Measurements from ENCODE around the gene RPS21. TPM values are rescaled to one million over a fixed set of nuclear protein-coding genes. Genes with fewer than 3 reads are reported as not detected.

RPS21 gene
- total and polyA plus RNA-seq, 12 donors, result 438 to 4,794 (median 1,602) TPM

DNA sequence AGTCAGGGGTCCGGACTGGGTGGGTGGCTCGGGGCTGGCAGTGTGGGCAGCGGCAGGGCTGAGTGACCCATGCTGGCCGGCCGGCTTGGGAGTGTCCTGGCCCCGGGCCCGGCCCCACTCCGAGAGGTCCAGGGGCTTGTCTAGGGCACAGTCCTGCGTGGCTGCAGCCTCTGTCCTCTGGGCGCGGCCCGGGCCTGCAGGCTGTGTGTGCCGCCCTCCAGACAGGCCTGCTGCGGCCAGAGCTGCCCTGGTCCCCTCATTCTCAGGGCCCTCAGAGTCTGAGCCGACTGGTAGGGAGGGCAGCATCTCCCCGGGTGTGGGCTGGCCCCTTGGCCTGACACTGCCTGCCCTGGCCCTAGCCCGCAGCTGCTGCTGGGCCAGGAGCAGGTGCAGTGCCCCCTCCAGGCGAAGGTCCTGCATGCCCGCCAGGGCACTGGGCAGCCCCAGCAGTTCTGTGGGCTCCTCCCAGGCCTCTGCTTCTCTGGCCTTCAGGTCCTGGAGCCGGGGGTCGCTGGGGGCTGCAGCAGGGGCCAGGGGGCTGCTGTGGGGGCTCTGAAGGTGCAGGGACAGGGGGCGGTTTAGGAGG, 27.1 kb downstream of the RPS21 start:
- Histone ChIP-seq H3K36me3 (replicated peaks in 1 of 2) (no peaks in the 10 kb centered on the region), H3K4me1 (replicated peaks in 1 of 2) (peaks cover 11 to 13% of the 10 kb centered on the region in 2 donors), H3K27me3 (no peaks in the 10 kb centered on the region), H3K9me3 (replicated peaks in 1 of 3) (no peaks in the 10 kb centered on the region), H3K4me3 (no peak overlapping the region), H3K27ac (no peak overlapping the region)
- DNase-seq, result no peak
- intact Hi-C loops (cut with DNase I), result loop anchor here in 1 of 2 donors (5.0 kb wide), 1 partner anchor 78 kb away; no protein-coding TSS in a partner anchor
- 69 to 86% (median 80%) methylated on average over 6 to 22 of the region's 22 CpGs; no CpG with 5 or more reads in 1 of the 4 donors for WGBS, 4 donors
- no peak for TF ChIP-seq POLR2A (IDR thresholded peaks at IDR 0.05)
- no peak for TF ChIP-seq CTCF (IDR thresholded peaks at IDR 0.05)

- Histone ChIP-seq H3K4me3 (no peak overlapping the region), H3K36me3 (replicated peaks in 1 of 2) (no peaks in the 10 kb centered on the region), H3K9me3 (replicated peaks in 1 of 3) (no peaks in the 10 kb centered on the region), H3K27ac (no peak overlapping the region), H3K27me3 (no peaks in the 10 kb centered on the region), H3K4me1 (replicated peaks in 1 of 2) (peaks cover under 1% of the 10 kb centered on the region in 2 donors)
- intact Hi-C loops (cut with DNase I), result no loop called here
- DNase-seq, result no peak
- TF ChIP-seq POLR2A (IDR thresholded peaks at IDR 0.05) (no peak), CTCF (IDR thresholded peaks at IDR 0.05) (no peak)
- WGBS, 4 donors, result 70 to 80% (median 77%) methylated on average over 3 to 24 of the region's 24 CpGs
Measured at GRCh38 chr20:62415354-62416111, 28.6 kb downstream of the RPS21 start.

DNA sequence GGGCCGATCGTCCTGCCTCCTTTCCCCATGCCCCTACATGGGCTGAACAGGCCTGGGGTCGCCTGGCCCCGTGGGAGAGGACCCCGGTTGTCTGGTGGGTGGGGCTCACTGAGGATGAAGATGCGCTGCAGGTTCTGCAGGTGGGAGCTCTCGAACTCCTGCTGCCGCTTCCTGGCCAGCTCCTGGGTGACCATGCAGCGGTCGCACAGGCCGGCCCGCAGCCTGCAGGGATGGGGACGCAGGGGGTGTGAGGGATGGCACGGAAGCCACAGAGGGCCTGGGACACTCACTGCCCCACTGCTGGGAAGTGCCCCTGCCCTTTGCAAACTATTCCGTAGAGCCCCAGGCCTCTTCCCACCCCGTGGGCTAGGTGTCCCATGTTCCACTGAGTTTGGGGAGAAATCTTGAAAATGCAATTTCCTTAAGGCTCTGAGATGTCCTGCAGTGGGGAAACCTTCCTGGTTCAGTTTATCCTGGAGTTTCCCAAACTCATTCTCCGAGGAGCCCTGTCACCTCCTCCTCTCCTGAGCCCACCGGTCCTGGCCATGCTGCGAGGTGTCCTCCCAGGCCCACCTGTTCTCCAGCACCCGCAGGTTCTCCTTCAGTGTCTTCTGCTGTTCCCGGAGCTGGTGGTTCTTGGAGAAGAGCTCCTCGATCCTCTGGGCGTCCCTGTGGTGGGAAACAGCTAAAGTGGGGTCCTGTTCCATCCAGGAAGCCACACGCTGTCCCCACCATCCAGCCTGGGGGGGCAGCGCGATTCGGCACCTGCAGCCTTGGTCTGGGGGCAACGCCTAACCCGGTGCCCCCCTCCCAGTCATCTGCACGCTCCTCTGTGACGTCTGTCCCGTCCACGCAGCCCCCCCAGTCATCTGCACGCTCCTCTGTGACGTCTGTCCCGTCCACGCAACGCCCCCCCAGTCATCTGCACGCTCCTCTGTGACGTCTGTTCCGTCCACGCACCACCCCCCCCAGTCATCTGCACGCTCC, 30.0 kb downstream of the RPS21 start:
- intact Hi-C loops (cut with DNase I), result no loop called here
- no peak for DNase-seq
- H3K27ac ChIP-seq, result no peak overlapping the region
- no peaks in the 10 kb centered on the region for H3K27me3 ChIP-seq
- no peaks in the 10 kb centered on the region for H3K36me3 ChIP-seq (replicated peaks in 1 of 2)
- no peaks in the 10 kb centered on the region for H3K4me1 ChIP-seq (replicated peaks in 1 of 2)
- H3K9me3 ChIP-seq (replicated peaks in 1 of 3), result no peaks in the 10 kb centered on the region
- H3K4me3 ChIP-seq, result no peak overlapping the region
- no peak for TF ChIP-seq CTCF (IDR thresholded peaks at IDR 0.05)
- TF ChIP-seq POLR2A (IDR thresholded peaks at IDR 0.05), result no peak
- WGBS, 4 donors, result 79 to 85% (median 81%) methylated on average over 29 to 43 of the region's 43 CpGs

Measured in adrenal gland (tissue), 12 donors.